IMR-90 (cell line): ENCODE results near the gene FNBP1. TPM values are rescaled to one million over a fixed set of nuclear protein-coding genes. Genes with fewer than 3 reads are reported as not detected.

Source experiments
- ATAC-seq: fragments of 200-7000 bp; cut with Tn5 transposase; 2 replicates; pipeline ENCODE4 v1.9.1; 2020; ENCODE audit warnings: low read depth, mild to moderate bottlenecking, moderate library complexity
- BruUV-seq: library from RNA; stranded (reverse); fragments of 400-500 nt; replicated peaks from 2 replicates; lab custom pipeline; 2021; lab: Mats Ljungman, UMichigan
- CTCF ChIA-PET: fragments of 300-600 bp; formaldehyde crosslinking; extraction: SDS; loops from one replicate; lab custom pipeline; 2021; ENCODE audit warnings: antibody characterized with exemption; lab: Yijun Ruan, JAX
- POLR2A ChIA-PET: fragments of 300-600 bp; sonication (Branson Sonifier 250); formaldehyde crosslinking; loops from one replicate; lab custom pipeline; 2022; ENCODE audit warnings: antibody characterized with exemption; ENCODE audit not compliant: unreplicated experiment; lab: Charles Lee
- DNase-seq: peaks from one replicate; pipeline ENCODE4 v3.0.0; 2013
- H2AFZ ChIP-seq: replicated peaks from 2 replicates; pipeline ENCODE3; 2013; ENCODE audit warnings: low read length, mild to moderate bottlenecking; ENCODE audit not compliant: poor library complexity
- H2AK5ac ChIP-seq: 2 replicates; pipeline ENCODE4 v1.6.1; 2013; ENCODE audit warnings: low read depth, low read length, inconsistent platforms
- H2AK9ac ChIP-seq: replicated peaks from 2 replicates; pipeline ENCODE3; 2013; ENCODE audit warnings: mild to moderate bottlenecking, low read depth, low read length, moderate library complexity; ENCODE audit not compliant: poor library complexity
- H2BK120ac ChIP-seq: 2 replicates; pipeline ENCODE4 v1.6.1; 2013; ENCODE audit warnings: low read depth, low read length, inconsistent platforms
- H2BK15ac ChIP-seq: 3 replicates; pipeline ENCODE4 v1.6.1; 2013; ENCODE audit warnings: low read depth, low read length, inconsistent platforms
- H2BK20ac ChIP-seq: 2 replicates; pipeline ENCODE4 v1.6.1; 2013; ENCODE audit warnings: low read depth, mild to moderate bottlenecking, inconsistent platforms, low read length, moderate library complexity
- H2BK5ac ChIP-seq: 2 replicates; pipeline ENCODE4 v1.6.1; 2013; ENCODE audit warnings: mild to moderate bottlenecking, low read depth, low read length, inconsistent platforms; ENCODE audit not compliant: poor library complexity, severe bottlenecking
- H3K14ac ChIP-seq: replicated peaks from 2 replicates; pipeline ENCODE4 v1.6.1; 2013; ENCODE audit warnings: low read depth, low read length, inconsistent platforms
- H3K18ac ChIP-seq: 2 replicates; pipeline ENCODE4 v1.6.1; 2013; ENCODE audit warnings: low read depth, low read length, control low read depth
- H3K23ac ChIP-seq: 2 replicates; pipeline ENCODE4 v1.6.1; 2013; ENCODE audit warnings: low read depth, low read length, inconsistent platforms
- H3K27ac ChIP-seq: 2 replicates; pipeline ENCODE4 v1.5.1; 2013; ENCODE audit warnings: mild to moderate bottlenecking, control low read depth, low read length; ENCODE audit not compliant: insufficient read depth
- H3K27me3 ChIP-seq: 2 replicates; pipeline ENCODE4 v1.6.1; 2013; ENCODE audit warnings: low read length; ENCODE audit not compliant: control insufficient read depth, insufficient read depth
- H3K36me3 ChIP-seq: 2 replicates; pipeline ENCODE4 v1.6.1; 2013; ENCODE audit warnings: low read length, mixed read lengths; ENCODE audit not compliant: control insufficient read depth, insufficient read depth
- H3K4ac ChIP-seq: 2 replicates; pipeline ENCODE4 v1.6.1; 2013; ENCODE audit warnings: low read depth, low read length, inconsistent platforms
- H3K4me1 ChIP-seq: 2 replicates; pipeline ENCODE4 v1.6.1; 2013; ENCODE audit warnings: low read length, mixed read lengths; ENCODE audit not compliant: control insufficient read depth, insufficient read depth
- H3K4me2 ChIP-seq: 2 replicates; pipeline ENCODE4 v1.6.1; 2013; ENCODE audit warnings: low read depth, mild to moderate bottlenecking, control low read depth, low read length, moderate library complexity
- H3K4me3 ChIP-seq: 2 replicates; pipeline ENCODE4 v1.5.1; 2013; ENCODE audit warnings: low read depth, mild to moderate bottlenecking, control low read depth, low read length, moderate library complexity; ENCODE audit not compliant: insufficient read depth
- H3K56ac ChIP-seq: 2 replicates; pipeline ENCODE4 v1.6.1; 2013; ENCODE audit warnings: low read length, inconsistent platforms; ENCODE audit not compliant: insufficient read depth; ENCODE audit errors: extremely low read depth
- H3K79me1 ChIP-seq, 2 experiments: 2 replicates each; pipeline ENCODE4 v1.6.1; 2013; ENCODE audit warnings: low read length in 2 of 2, inconsistent platforms in 1 of 2, low read depth in 1 of 2
- H3K9ac ChIP-seq: 2 replicates; pipeline ENCODE4 v1.6.1; 2013; ENCODE audit warnings: low read depth, low read length, control low read depth
- H3K9me1 ChIP-seq: 2 replicates; pipeline ENCODE4 v1.6.1; 2013; ENCODE audit warnings: low read length, inconsistent platforms; ENCODE audit not compliant: insufficient read depth
- H3K9me3 ChIP-seq: 2 replicates; pipeline ENCODE4 v1.6.1; 2013; ENCODE audit warnings: low read length; ENCODE audit not compliant: control insufficient read depth, insufficient read depth
- H4K20me1 ChIP-seq: 2 replicates; pipeline ENCODE4 v1.6.1; 2013; ENCODE audit warnings: low read length, inconsistent platforms; ENCODE audit not compliant: insufficient read depth
- H4K5ac ChIP-seq: 2 replicates; pipeline ENCODE4 v1.6.1; 2013; ENCODE audit warnings: mild to moderate bottlenecking, low read depth, low read length, control low read depth
- H4K8ac ChIP-seq, 2 experiments: 2 replicates each; pipeline ENCODE4 v1.6.1; 2013; ENCODE audit warnings: low read depth in 2 of 2, low read length in 2 of 2, control low read depth in 1 of 2, inconsistent platforms in 1 of 2
- H4K91ac ChIP-seq: 2 replicates; pipeline ENCODE4 v1.6.1; 2013; ENCODE audit warnings: low read depth, low read length, inconsistent platforms; ENCODE audit not compliant: insufficient read depth
- CTCF ChIP-seq: conservative IDR thresholded peaks from 2 replicates; pipeline ENCODE4 v1.5.1; 2012; ENCODE audit warnings: mild to moderate bottlenecking, low read depth, low read length, improper control_type of control experiment
- MAFK ChIP-seq: IDR thresholded peaks from 2 replicates; pipeline ENCODE4 v1.6.1; 2012; ENCODE audit warnings: low read depth, low read length, improper control_type of control experiment
- MAZ ChIP-seq: IDR thresholded peaks from 2 replicates; pipeline ENCODE4 v1.6.1; 2012; ENCODE audit warnings: low read depth, mild to moderate bottlenecking, low read length, improper control_type of control experiment, moderate library complexity, borderline replicate concordance
- MXI1 ChIP-seq: IDR thresholded peaks from 2 replicates; pipeline ENCODE4 v1.6.1; 2012; ENCODE audit warnings: low read depth, mild to moderate bottlenecking, low read length, moderate library complexity, borderline replicate concordance
- POLR2A ChIP-seq: IDR thresholded peaks from 2 replicates; pipeline ENCODE4 v1.6.1; 2012; ENCODE audit warnings: mild to moderate bottlenecking, low read depth, low read length
- RCOR1 ChIP-seq: IDR thresholded peaks from 2 replicates; pipeline ENCODE4 v1.6.1; 2012; ENCODE audit warnings: mild to moderate bottlenecking, low read length, improper control_type of control experiment; ENCODE audit not compliant: insufficient replicate concordance
- SMC3 ChIP-seq: fragments of 150-350 bp; IDR thresholded peaks from 2 replicates; pipeline ENCODE4 v1.6.1; 2016; ENCODE audit warnings: low read depth, mild to moderate bottlenecking, antibody characterized with exemption, low read length, moderate library complexity
- USF2 ChIP-seq: fragments of 150-350 bp; IDR thresholded peaks from 2 replicates; pipeline ENCODE4 v1.6.1; 2017; ENCODE audit warnings: mild to moderate bottlenecking, antibody characterized with exemption, low read length, low read depth
- WGBS, 2 experiments: methylation state at CpG; one replicate each; pipeline versions ENCODE4 v1.1.5 to v1.1.7; 2013; ENCODE audit warnings: missing lambda C conversion rate in 2 of 2; ENCODE audit not compliant: insufficient read length in 1 of 2; ENCODE audit errors: extremely low coverage in 2 of 2; 5-methylcytosine and 5-hydroxymethylcytosine counted together
- dilution Hi-C: fragments of 300-500 bp; cut with HindIII; formaldehyde crosslinking; loops from one replicate; pipeline ENCODE4 v1.14.3; 2018; ENCODE audit warnings: low sequenced_read_pairs; ENCODE audit not compliant: unreplicated experiment
- in situ Hi-C: fragments of 300-500 bp; cut with MboI; formaldehyde crosslinking; loops from 3 replicates; pipeline ENCODE4 v1.14.3; 2019; ENCODE audit warnings: low sequenced_read_pairs, inconsistent platforms, mixed read lengths
- intact Hi-C: fragments of 100-400 bp; cut with micrococcal nuclease; formaldehyde crosslinking; loops from 2 replicates; pipeline ENCODE4 v1.10.0; 2022
- polyA plus RNA-seq, 3 experiments: library from polyadenylated mRNA; depleted of rRNA; stranded (reverse); fragments of >200 nt; gene quantifications; 2 replicates each; pipeline ENCODE4 v1.2.3, GENCODE V29; 2012; ENCODE audit warnings: low replicate concordance in 1 of 3
- total RNA-seq: library from RNA; depleted of rRNA; stranded (reverse); fragments of >200 nt; gene quantifications from 2 replicates; pipeline ENCODE4 v1.2.3, GENCODE V29; 2012

Gene FNBP1
- total and polyA plus RNA-seq, 2 of the 4 experiments (the other 2 are of a cell fraction): 10.3 to 15.4 TPM

- no peak overlapping the region for H4K5ac ChIP-seq
- no peak overlapping the region for H2AK5ac ChIP-seq
- H2AK9ac ChIP-seq: no peak overlapping the region
- BruUV-seq: no TSS peak
- no peak overlapping the region for H2BK15ac ChIP-seq
- no peak overlapping the region for H3K4me2 ChIP-seq
- no peak for ATAC-seq
- H3K9me3 ChIP-seq: no peaks in the 10 kb centered on the region
- intact Hi-C loops: no loop called here
- TF ChIP-seq MAZ: no peak
- TF ChIP-seq CTCF: no peak
- no peak for TF ChIP-seq USF2
- TF ChIP-seq SMC3: no peak
- TF ChIP-seq POLR2A: no peak
- no peak for TF ChIP-seq RCOR1
- no peak for TF ChIP-seq MXI1
- no peak for TF ChIP-seq MAFK
- H2BK120ac ChIP-seq: no peak overlapping the region
- no peak overlapping the region for H4K8ac ChIP-seq
- no peak overlapping the region for H3K9ac ChIP-seq
- H4K91ac ChIP-seq: no peak overlapping the region
- H3K23ac ChIP-seq: no peak overlapping the region
- no peak overlapping the region for H3K4me3 ChIP-seq
- dilution Hi-C loops: no loop called here
- peaks cover 28% of the 10 kb centered on the region; the same call in 1 of the 2 replicates for H4K20me1 ChIP-seq
- H3K36me3 ChIP-seq: peaks cover 1% of the 10 kb centered on the region
- H3K4ac ChIP-seq: no peak overlapping the region
- no peak overlapping the region for H3K56ac ChIP-seq
- no peak overlapping the region for H2BK20ac ChIP-seq
- POLR2A ChIA-PET: no interaction called here
- in situ Hi-C loops: loop anchor here (25.0 kb wide), 1 partner anchor 172 kb away; no protein-coding TSS in a partner anchor
- H3K27me3 ChIP-seq: no peaks in the 10 kb centered on the region
- no peaks in the 10 kb centered on the region for H3K4me1 ChIP-seq
- H2BK5ac ChIP-seq: no peak overlapping the region
- peaks cover 32 to 74% of the 10 kb centered on the region in 2 experiments for H3K79me1 ChIP-seq
- H3K9me1 ChIP-seq: peaks cover 4% of the 10 kb centered on the region; the same call in 1 of the 2 replicates
- no peak overlapping the region for H3K27ac ChIP-seq
- WGBS, 2 experiments: no CpG with 5 or more reads among the region's 3 CpGs
- CTCF ChIA-PET: interaction anchor here (0.6 to 1.1 kb wide), 4 partner anchors 9 to 765 kb away, joined by 3 to 4 read pairs (median 3); no protein-coding TSS in a partner anchor
- no peak overlapping the region for H3K18ac ChIP-seq
- H3K14ac ChIP-seq: no peak overlapping the region
- DNase-seq: peak; percentile 59
- no peak overlapping the region for H2AFZ ChIP-seq
Observed at GRCh38 chr9:130058887-130059286, 15.9 kb upstream of the FNBP1 start.
